Activated CD4-positive, CD25-positive, alpha-beta regulatory T cell treated with anti-CD3 and anti-CD28 coated beads, Interleukin-2, amount 50 U/mL, for 72 hours (primary cell): ENCODE measurements around the gene LIPG.
A peak's percentile ranks its signal among the peaks of the same experiment; 100 is the strongest.
"Not testable (repeated sequence)": the region's sequence is repeated elsewhere in the genome, so short reads cannot be mapped to it uniquely, and the experiment has no call there.

Source experiments
- DNase-seq: peaks from one replicate; pipeline ENCODE4 v3.0.0; 2021

Gene LIPG

GRCh38 chr18:49561289-49562193 is at the start of gene LIPG:
Gene LIPG, plus strand, starts transcription at chr18:49562057. Its CDS starts 252 bp downstream, at chr18:49562309.
- DNase-seq, result peak; percentile 34

GRCh38 chr18:49512876-49513275 is 49.0 kb upstream of the LIPG start:
- not testable (repeated sequence) for DNase-seq

GRCh38 chr18:49514577-49514976 is 47.3 kb upstream of the LIPG start:
- no peak for DNase-seq

- DNase-seq, result not testable (repeated sequence)
These were observed 46.9 kb upstream of the LIPG start for GRCh38 chr18:49515003-49515402.

GRCh38 chr18:49515516-49515915 is 46.3 kb upstream of the LIPG start:
- DNase-seq, result no peak

GRCh38 chr18:49517483-49517882 is 44.4 kb upstream of the LIPG start:
- DNase-seq, result no peak

GRCh38 chr18:49519101-49519971 is 42.5 kb upstream of the LIPG start:
- DNase-seq, result no peak

- DNase-seq, result no peak
These were observed 41.2 kb upstream of the LIPG start for GRCh38 chr18:49520661-49521145.

- no peak for DNase-seq
These were observed 40.5 kb upstream of the LIPG start for GRCh38 chr18:49521216-49521835.

GRCh38 chr18:49523580-49524093 is 38.2 kb upstream of the LIPG start:
- not testable (repeated sequence) for DNase-seq

- no peak for DNase-seq
These were observed 37.5 kb upstream of the LIPG start for GRCh38 chr18:49524349-49524748.

GRCh38 chr18:49524951-49525350 is 36.9 kb upstream of the LIPG start:
- no peak for DNase-seq

- no peak for DNase-seq
These were observed 35.9 kb upstream of the LIPG start for GRCh38 chr18:49525981-49526380.

GRCh38 chr18:49527631-49528327 is 34.1 kb upstream of the LIPG start:
- DNase-seq, result no peak

GRCh38 chr18:49529596-49529995 is 32.3 kb upstream of the LIPG start:
- DNase-seq, result no peak

GRCh38 chr18:49531678-49532153 is 30.1 kb upstream of the LIPG start:
- no peak for DNase-seq

GRCh38 chr18:49534846-49535601 is 26.8 kb upstream of the LIPG start:
- no peak for DNase-seq

- no peak for DNase-seq
These were observed 24.5 kb upstream of the LIPG start for GRCh38 chr18:49537232-49537896.

GRCh38 chr18:49544362-49544761 is 17.5 kb upstream of the LIPG start:
- no peak for DNase-seq

- DNase-seq, result no peak
These were observed 15.6 kb upstream of the LIPG start for GRCh38 chr18:49546278-49546677.
